ENCODE results near the gene SORL1-AS1.

SORL1-AS1 gene

DNA sequence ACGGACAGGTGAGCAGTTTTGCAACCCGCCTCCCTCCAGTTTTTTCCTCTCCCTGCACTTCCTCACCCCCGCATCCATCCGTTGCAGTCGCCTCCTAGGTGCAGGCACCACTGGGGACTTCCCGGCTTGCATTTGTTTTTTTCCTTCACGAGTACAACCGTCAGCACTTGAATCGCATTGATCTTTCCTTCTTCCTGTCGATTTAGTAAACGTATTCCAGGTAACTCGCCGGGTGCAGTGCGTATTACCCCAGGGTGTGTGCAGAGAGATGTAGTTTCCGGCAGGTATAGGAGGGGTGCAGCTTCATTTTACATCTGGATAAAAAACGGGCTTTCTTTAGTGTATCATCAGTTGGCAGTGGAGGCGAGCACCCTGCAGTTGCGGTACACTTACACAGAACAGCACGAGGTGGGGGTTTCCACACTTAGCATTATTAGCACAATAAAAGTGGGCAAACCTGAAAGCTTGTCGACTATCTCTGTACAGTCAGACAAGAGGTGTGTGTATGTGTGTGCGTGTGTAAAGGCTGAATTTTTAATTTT lies at the start of gene SORL1-AS1:
SORL1-AS1 (minus strand) TSS at position 359 of the 542 bp plus-strand sequence.
- DNase-seq: peak; percentile 46 to 70

DNA sequence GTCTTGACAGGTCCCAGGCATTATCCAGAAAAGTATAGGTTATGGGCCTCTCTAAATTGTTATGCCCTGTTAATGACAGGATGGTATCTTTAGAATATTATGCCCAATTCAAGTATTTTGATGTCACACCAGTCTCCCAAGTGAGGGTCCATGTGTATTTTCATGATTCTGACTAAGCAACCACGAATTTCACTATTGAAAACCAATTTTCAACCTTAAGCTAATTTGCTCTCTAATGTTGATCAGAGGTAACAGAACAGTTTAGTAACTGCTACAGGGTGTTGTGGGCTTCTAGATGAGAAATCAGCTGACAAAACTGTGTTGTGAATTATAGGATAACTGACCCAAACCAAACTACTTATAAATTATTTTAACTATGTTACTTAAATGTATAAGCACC lies 48.0 kb upstream of the SORL1-AS1 start:
- no peak for DNase-seq

- no peak for DNase-seq
Observed at GRCh38 chr11:121500275-121500674, 47.5 kb upstream of the SORL1-AS1 start.

- DNase-seq: no peak
Observed at GRCh38 chr11:121499405-121499804, 46.6 kb upstream of the SORL1-AS1 start.

GRCh38 chr11:121497176-121497998 lies 44.6 kb upstream of the SORL1-AS1 start:
- DNase-seq: no peak

- peak; percentile 61 to 63 for DNase-seq
Observed at GRCh38 chr11:121494355-121495099, 41.8 kb upstream of the SORL1-AS1 start.

GRCh38 chr11:121489823-121490222 lies 37.1 kb upstream of the SORL1-AS1 start:
- DNase-seq: no peak

- no peak for DNase-seq
Observed at GRCh38 chr11:121488641-121489040, 35.9 kb upstream of the SORL1-AS1 start.

- DNase-seq: no peak
Observed at GRCh38 chr11:121488170-121488569, 35.4 kb upstream of the SORL1-AS1 start.

DNA sequence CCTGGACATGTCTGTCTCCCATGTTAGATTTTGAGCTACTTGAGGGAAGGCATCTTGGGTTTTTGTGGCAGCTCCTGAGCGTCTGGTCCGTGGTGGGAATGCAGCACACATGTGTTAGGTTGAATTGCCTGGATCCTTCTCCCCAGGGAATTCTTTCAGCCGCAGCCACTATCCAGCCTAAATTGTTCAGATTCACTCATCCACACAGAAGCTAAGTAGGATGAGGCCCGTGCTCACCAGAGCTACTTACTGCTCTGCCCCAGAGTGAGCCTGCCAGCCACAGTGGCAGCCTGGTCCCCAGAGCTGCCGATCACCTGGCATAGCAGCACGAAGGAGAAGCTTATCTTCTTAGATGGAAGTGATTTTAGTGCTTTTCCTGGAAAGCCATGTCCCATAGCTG lies 34.4 kb upstream of the SORL1-AS1 start:
- DNase-seq: no peak

DNA sequence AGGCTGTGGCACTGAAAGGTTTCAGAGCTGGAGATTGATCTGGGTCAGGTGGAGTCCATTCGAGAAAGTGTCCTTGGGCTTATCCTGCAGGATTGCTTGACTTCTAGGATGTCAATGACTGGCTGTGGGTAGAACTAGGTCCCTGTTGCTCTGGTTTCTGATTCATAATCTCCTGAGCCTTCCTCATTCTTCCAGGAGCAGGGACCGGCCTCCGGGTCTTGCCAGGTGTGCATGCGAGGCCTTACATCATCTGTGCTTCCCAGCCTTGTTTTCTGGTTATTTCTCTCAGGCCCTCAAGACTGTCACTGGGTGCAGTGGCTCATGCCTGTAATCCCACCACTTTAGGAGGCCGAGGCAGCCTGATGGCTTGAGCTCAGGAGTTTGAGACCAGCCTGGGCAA lies 33.3 kb upstream of the SORL1-AS1 start:
- peak in 1 of 2 donors; percentile 8 for DNase-seq

GRCh38 chr11:121485216-121485615 lies 32.4 kb upstream of the SORL1-AS1 start:
- peak in 1 of 2 donors; percentile 2 for DNase-seq

DNA sequence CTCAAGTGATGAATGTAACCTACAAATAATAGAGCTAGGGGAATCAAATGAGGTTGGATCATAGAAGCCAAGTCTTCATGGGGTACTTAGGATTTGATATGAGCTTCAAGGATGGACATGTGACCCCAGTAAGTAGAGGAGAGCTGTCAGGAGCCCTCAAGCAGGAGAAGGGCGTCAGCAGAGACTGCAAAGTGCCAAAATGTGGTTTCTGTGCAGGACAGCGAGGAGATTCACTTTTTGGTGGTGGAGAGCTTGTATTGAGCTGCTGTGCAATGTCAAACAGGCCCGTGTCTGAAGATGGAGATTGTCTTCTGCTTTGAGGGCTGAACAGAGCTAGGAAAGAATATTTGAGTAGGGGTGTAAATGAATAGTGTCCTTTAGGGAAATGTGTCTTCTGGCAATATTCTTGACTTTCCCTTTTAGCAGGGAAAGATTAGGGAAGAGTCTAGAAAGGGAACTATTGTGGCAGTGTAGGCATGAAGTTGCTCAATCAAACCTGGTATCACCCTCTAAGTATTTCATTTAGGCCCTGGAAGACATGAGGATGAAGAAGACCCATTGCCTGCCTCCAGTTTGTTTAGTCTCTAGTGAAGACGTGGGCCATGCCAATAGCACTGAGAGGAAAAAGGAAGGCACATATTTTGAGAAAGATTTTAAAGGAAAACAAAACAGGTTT lies 31.2 kb upstream of the SORL1-AS1 start:
- no peak for DNase-seq

- DNase-seq: peak; percentile 44 to 52
Observed at GRCh38 chr11:121482231-121483129, 29.7 kb upstream of the SORL1-AS1 start.

DNA sequence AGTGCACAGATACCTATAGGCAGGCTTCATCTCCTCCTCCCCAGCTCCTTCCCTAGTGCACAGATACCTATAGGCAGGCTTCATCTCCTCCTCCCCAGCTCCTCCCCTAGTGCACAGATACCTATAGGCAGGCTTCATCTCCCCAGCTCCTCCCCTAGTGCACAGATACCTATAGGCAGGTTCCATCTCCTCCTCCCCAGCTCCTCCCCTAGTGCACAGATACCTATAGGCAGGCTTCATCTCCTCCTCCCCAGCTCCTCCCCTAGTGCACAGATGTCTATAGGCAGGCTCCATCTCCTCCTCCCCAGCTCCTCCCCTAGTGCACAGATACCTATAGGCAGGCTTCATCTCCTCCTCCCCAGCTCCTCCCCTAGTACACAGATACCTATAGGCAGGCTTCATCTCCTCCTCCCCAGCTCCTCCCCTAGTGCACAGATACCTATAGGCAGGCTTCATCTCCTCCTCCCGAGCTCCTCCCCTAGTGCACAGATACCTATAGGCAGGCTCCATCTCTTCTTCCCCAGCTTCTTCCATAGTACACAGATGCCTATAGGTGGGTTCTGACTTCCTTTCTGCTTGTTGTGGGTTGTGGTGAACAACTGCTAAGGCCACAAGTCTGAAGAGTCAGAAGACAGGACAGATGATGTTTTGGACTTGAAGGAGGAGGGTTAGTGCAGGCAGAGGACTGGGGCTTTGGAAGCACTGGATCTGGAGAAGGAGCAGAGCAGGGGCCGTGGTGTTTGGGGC lies 28.9 kb upstream of the SORL1-AS1 start:
- DNase-seq: peak in 1 of 2 donors; percentile 27

GRCh38 chr11:121479698-121480238 lies 27.0 kb upstream of the SORL1-AS1 start:
- no peak for DNase-seq

DNA sequence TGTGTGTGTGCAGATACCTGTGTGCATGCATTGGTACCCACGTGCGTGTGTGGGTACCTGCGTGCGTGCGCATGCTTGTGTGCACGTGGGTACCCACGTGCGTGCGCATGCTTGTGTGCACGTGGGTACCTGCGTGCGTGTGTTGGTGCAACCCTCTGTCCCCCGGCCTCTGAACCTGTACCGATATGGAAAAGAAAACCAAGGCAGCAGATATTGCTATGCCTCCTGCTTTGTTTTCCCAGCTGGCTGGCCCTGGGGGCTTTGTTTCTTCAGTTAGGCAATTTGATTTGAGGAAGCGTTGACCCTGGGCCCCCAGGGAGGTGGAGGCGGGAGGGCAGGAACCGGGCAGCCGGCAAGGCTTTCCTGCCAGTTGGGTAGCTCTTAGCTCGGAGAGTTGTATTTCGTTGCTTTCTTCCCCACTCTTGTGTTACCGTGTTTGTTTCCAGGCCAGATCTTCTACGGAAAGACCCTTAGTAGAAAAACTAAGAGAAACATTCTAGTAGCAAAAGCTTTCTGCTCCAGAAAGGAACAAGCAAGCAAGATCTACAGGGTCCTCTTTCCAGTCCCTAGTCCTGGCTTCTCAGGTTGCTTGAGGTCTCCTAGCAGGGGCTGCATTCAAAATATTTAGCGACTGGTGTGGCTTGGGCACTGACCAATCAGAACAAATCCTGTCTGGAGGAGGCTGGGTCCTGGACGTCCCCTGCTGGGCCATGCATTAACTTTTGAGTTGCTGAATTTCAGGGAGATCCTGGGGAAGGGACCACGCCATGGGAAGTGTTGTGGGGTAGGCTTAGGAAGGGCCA lies 26.3 kb upstream of the SORL1-AS1 start:
- no peak for DNase-seq

DNA sequence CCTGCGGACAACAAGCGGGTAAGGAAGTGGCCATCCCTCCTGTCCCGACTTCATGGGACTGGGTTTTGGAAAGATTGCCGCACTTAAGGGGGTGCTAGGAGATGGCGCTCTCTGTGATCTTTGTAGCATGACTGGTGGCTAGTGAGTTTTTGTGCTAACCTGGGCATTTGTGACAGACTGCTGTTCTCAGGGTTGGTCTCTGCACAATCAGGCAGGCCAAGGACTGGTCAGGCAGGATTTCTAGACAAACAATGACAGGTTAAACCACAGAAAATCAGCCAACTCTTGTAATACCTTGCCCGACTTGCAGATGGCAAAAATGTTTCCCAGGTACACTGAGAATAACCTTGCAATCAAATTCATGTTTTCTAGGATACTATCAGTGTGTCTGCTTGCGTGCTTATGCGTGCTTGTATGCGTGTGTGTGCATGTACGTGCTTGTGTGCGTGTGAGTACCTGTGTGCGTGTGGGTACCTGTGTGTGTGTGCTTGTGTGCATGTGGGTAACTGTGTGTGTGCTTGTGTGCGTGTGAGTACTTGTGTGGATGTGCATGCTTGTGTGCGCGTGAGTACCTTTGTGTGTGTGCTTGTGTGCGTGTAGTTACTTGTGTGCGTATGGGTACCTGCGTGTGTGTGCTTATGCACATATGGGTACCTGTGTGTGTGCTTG lies 25.6 kb upstream of the SORL1-AS1 start:
- DNase-seq: no peak

GRCh38 chr11:121476379-121477032 lies 23.7 kb upstream of the SORL1-AS1 start:
- no peak for DNase-seq
